ENCODE data around the gene AQP10.
A peak's percentile ranks its signal among the peaks of the same experiment; 100 is the strongest.
"Not testable (repeated sequence)": the region's sequence is repeated elsewhere in the genome, so short reads cannot be mapped to it uniquely, and the experiment has no call there.

AQP10 gene

DNA sequence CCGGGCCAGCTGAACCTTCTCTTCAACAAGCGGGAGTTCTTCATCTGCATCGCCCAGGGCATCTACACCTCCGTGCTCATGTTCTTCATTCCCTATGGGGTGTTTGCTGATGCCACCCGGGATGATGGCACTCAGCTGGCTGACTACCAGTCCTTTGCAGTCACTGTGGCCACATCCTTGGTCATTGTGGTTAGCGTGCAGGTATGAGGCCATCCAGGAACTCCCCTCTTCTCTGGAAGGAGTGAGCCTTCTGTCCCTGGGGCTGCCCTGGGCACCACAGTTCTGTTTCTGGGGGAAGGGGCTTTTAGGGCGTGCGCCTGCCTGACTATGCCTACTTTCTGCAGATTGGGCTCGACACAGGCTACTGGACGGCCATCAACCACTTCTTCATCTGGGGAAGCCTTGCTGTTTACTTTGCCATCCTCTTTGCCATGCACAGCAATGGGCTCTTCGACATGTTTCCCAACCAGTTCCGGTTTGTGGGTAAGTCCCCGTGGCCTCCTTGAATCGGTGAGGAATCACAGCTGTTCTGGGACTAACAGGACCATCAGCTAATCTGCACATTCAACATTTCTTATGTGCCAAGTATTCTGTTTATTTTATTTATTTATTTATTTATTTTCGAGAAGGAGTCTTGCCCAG lies 25.5 kb downstream of the AQP10 start:
- no peak for DNase-seq

DNA sequence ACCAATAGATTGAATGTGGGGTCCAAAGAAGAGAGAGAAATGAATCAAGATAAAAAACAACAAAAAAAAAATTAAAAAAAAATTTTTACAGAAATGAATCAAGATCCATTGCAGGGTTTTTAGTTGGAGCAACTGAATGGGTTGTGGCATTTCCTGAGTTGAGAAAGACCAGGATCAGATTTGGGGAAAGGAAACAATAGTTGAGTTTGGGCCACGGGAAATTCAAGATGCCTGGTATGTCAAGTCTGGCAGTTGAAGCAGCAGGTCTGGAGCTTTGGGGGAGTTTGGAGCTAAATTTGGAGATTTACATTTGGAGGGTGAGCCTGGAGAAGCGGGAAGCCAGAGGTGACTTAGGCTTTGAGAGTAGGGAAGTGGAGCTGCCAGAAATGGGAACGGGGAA lies 27.1 kb downstream of the AQP10 start:
- no peak for DNase-seq

DNA sequence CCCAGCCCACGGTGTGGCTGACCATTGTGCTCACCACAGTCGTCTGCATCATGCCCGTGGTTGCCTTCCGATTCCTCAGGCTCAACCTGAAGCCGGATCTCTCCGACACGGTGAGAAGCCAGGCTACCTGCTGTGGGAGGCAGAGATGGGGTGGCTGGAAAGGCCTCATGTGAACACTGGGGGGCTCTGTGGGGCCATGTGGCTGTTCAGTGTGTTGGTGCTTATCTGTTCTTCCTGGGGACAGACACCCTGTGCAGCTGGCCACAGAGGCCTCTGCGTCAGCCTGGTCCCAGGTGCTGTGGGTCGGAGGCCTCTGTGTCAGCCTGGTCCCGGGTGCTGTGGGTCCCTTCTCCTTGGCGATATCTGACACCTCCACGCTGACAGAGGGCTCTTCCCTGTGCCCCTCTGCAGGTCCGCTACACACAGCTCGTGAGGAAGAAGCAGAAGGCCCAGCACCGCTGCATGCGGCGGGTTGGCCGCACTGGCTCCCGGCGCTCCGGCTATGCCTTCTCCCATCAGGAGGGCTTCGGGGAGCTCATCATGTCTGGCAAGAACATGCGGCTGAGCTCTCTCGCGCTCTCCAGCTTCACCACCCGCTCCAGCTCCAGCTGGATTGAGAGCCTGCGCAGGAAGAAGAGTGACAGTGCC lies 27.7 kb downstream of the AQP10 start:
- no peak for DNase-seq

DNA sequence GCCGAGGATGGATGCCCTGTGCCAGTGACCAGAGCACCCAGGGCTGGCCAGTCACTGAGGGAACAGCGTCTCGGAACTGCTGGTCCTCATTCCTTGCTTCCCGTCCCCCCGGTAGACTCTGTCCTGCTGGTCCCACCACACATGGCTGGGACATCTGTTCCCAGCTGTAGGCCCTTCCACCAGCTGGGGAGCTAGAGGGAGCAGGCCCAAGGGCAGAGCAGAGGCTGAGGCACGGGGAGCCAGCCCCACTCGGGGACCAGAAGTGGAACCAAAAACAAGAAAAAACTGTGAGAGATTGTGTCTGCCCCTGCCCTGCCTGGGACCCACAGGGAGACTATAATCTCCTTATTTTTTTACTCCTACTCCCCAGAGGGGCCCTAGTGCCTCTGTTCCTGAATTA lies 28.2 kb downstream of the AQP10 start:
- no peak for DNase-seq

DNA sequence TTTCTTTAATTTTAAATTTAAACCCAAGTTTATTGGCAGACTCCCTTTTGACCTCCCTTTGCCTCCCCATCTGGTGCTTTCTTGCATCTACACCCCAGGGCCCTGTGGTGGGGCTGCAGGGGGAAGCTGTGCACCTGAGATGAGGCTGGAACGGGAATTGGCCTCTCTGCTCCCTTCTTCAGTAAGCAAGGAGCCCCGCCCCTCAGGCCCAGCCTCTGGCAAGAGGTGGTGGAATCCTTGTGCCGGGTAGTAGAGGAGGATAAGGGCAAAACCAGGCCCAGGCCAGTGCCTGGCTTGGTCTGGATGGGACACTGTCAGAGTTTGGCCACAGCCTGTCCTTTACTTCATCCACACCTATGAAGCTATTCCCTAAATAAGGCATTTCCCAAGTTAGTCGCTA lies 29.5 kb downstream of the AQP10 start:
- no peak for DNase-seq

DNA sequence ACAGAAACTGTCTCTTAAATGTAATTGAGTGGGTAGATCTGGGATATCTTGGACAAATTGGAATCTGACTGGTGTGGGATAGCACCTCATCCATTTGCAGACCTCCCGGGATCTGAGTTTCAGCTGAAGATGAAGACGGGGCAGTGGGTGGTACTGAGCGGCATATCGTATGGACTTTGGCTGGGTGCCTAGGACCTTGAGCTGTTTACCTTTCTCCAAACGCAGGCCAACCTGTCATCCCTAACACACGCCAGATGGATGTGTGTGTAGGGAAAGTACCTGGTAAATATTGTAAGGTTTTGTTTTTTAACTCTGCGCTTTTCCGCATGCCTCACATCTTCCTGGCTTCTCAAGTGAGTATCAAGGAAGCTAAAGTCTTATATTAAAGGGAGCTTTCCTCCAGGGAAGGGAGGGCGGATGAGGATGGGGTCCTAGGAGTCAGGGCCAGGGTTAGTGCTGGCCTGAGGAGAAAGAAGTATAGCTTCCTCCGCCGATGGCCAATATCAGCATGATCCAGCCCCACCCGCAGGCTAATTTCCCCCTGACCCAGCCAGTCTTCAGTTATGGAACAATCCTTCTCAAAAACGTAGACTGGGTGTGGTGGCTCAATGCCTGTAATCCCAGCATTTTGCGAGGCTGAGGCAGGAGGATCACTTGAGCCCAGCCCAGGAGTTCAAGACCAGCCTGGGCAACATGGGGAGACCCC lies 30.6 kb downstream of the AQP10 start:
- no peak for DNase-seq

DNA sequence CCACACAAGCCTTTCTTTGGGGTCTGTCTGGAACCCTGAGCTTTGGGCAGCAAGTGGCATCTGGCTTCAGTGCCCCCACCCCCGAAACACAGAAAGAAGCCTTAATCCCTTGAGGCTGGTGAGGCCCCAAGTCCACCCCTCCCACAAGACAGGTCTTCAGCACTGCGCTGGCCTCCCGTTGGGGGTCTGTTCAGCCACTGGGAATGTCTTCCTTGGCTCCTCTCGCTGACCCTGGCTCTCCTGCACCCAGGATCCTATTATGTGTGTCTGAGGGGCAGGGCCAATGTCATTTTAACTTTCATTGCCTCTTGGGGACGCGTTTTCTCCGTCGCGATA lies 31.3 kb downstream of the AQP10 start:
- DNase-seq = no peak

DNA sequence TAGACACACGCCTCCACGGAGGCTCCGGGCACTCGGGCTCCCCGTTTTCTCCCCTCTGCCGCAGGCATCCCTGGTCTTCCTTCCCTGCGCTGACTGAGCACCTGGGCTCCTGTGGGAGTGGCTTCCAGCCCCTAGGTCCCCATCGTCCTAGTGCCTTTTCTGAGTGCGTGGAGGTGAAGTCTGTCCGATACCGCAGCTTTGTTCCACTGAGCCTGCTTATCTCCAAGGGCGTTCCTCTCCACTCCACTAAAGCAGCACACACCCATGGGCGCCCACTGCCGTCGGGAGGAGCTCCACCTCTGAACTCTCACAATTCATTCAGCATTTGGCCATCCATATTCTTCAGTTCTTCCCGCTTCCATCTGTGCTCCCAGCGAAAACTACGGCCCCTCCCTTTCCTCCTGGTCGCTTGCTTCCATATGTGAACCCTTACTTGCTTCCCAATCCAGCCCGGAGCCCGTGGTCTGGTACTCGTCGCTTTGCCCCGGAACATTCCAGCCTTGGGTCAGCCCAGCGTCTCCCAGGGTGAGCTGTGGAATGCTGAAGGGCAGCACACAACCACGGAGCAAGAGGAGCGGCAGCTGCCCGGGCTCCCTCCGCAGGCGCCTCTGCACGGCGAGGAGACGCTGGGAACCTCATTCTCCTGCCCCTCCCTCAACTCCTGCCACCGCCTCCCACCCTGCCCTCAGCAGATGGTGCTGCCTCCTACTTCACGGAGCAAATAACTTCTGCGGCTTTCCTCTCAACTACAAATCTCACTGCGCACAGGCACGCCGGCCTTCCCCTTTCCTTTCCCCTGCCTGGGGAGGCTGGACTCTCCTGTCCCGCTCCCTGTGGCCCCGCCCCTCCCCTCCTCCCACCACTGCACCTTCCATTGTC lies 31.9 kb downstream of the AQP10 start:
- peak; percentile 52 for DNase-seq

DNA sequence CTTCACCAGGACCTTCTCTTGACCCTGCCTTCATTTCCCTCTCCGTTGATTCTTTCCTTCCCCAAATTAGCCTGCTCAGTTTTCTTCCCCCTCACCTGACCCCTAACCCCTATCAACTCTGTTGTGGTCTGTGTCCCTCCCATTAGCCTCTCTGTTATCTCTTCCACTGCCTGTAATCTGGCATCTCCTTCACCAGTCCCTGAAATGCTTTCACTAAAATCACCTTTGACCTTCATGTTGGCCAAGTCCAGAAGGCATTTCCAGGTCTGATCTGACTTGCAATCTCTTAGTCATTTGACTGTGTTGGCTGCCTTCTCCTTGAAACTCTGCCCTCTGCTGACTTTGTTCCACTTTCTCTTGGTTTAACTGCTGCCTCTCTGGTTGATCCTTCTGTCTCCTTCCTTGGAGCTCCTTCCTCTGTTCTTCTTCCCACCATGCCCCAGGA lies 32.6 kb downstream of the AQP10 start:
- peak; percentile 69 for DNase-seq

DNA sequence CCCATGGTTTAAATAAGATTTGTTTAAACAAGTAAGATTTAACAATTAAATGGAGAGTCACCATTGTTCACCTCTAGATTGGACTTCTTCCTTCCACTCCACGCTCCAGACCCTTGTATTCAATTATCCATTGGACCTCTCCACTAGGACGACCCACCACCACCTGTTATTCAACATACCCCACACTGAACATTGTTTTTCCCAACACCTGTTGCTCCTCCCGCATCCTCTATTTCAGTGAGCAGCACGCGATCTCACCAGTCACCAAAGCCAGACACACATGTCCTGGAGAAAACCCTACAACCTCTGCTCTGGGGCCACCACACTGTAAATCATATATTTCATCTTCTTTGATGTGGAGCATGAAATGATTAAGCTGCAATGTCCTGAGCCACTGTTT lies 33.1 kb downstream of the AQP10 start:
- DNase-seq = no peak

DNA sequence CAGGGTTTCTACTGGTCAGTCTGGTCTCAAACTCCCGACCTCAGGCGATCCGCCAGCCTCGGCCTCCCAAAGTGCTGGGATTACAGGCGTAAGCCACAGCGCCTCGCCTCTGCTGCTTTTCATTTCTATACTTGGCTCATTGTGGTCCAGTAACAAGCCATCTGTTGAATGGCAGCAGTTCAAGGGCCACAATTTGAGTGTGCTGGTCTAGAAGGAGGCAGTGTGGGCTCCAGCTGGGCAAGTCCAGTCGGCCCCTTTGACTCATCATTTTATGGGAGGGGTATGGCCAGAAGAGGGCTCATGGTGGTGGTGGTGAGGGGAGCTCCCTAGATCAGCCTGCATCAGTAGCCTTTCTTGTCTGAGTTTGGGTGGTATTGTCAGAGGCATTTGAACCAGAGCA lies 37.6 kb downstream of the AQP10 start:
- no peak for DNase-seq

DNA sequence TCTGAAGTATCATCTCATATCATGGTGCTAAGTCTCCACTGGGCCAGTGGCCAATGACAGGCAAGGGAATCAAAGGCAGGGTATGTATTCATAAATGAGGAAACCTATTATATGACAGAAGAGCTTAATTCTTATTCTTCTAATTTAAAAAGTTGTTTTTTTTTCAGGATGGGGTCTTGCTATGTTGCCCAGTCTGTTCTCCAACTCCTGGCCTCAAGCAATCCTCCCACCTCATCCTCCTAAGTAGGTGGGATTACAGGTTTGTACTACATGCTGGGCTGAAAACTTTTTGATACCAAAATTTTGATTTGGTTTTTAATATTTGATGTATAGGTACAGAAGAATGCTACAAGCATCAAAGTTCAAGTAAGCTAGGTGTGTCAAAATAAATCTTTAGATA lies 39.4 kb downstream of the AQP10 start:
- DNase-seq = no peak

DNA sequence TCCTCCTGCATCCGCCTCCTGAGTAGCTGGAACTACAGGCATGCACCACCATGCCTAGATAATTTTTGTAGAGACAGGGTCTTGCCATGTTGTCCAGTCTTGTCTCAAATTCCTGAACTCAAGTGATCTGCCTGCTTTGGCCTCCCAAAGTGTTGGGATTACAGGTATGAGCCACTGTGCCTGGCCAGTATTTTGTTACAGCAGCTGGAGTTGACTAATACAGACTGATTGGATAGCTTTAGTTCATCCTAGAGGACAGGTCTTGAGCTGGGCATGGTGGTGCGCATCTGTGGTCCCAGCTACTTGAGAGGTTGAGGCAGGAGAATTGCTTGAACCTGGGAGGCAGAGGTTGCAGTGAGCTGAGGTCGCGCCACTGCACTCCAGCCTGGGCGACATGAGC lies 40.0 kb downstream of the AQP10 start:
- not testable (repeated sequence) for DNase-seq

DNA sequence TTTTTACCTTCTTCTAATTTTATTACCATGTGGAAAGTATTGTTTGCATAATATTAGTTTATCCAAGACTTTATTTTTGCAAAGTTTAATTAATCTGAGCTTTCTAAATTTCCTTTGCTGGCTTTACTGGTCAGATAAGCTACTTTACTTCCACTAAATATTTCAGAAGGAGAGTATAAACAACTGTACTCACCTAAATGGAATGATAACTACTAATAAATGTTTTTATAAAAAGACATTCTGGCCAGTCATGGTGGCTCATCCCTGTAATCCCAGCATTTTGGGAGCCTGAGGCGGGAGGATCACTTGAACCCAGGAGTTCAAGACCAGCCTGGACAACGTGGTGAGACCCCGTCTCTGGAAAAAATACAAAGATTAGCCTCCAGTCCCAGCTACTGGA lies 40.5 kb downstream of the AQP10 start:
- no peak for DNase-seq

DNA sequence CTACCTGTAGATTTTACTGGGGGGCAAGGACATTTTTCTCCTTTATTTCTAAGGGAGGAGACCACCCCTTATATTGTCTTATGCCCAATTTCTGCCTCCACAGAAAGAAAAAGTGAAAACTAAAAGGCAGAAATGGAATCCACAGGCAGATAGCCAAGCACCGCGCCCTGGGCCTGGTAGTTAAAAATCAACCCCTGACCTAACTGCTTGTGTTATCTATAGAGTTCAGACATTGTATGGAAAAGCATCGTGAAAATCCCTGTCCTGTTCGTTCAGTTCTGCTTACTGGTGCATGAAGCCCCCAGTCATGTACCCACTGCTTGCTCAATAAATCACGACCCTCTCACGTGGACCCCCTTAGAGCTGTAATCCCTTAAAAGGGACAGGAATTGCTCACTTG lies 50.5 kb downstream of the AQP10 start:
- no peak for DNase-seq

DNA sequence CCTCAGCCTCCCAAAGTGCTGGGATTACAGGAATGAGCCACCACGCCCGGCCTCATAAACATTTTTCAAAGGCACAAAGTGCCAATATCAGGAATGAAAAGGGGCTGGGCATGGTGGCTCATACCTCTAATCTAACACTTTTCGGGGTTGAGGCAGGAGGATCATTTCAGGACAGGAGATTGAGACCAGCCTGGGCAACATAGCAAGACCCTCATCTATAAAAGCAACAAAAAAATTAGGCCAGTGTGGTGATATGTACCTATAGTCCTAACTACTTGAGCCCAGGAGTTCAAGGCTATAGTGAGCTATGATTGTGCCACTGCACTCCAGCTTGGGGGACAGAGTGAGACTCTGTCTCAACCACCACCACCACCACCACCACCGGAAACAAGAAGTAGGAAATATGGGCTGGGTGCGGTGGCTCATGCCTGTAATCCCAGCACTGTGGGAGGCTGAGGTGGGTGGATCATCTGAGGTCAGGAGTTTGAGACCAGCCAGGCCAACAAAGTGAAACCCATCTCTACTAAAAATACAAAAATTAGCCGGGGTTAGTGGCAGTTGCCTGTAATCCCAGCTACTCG lies 53.0 kb downstream of the AQP10 start:
- not testable (repeated sequence) for DNase-seq
